GM18505 (cell line): ENCODE data around the gene COL5A1.

Source experiments
- ATAC-seq: cut with Tn5 transposase; IDR thresholded peaks from one replicate; pipeline ENCODE4 v1.9.1; 2021; ENCODE audit not compliant: unreplicated experiment
- POLR2A ChIP-seq: IDR thresholded peaks from 4 replicates; pipeline ENCODE4 v1.6.1; 2011; ENCODE audit warnings: borderline replicate concordance; ENCODE audit not compliant: insufficient read depth, insufficient read length; ENCODE audit errors: extremely low read depth

COL5A1 gene

GRCh38 chr9:134822541-134822940 lies 180.9 kb downstream of the COL5A1 start:
- ATAC-seq: no peak
- no peak for TF ChIP-seq POLR2A

- no peak for ATAC-seq
- TF ChIP-seq POLR2A: no peak
Observed at GRCh38 chr9:134823623-134824022, 182.0 kb downstream of the COL5A1 start.

GRCh38 chr9:134824583-134824982 lies 183.0 kb downstream of the COL5A1 start:
- no peak for TF ChIP-seq POLR2A
- ATAC-seq: no peak

- no peak for ATAC-seq
- TF ChIP-seq POLR2A: no peak
Observed at GRCh38 chr9:134825025-134825424, 183.4 kb downstream of the COL5A1 start.

GRCh38 chr9:134826336-134827285 lies 185.0 kb downstream of the COL5A1 start:
- TF ChIP-seq POLR2A: no peak
- ATAC-seq: no peak

GRCh38 chr9:134827559-134827958 lies 186.0 kb downstream of the COL5A1 start:
- TF ChIP-seq POLR2A: no peak
- ATAC-seq: no peak

- no peak for ATAC-seq
- no peak for TF ChIP-seq POLR2A
Observed at GRCh38 chr9:134827993-134828392, 186.4 kb downstream of the COL5A1 start.

GRCh38 chr9:134828892-134829291 lies 187.3 kb downstream of the COL5A1 start:
- no peak for ATAC-seq
- TF ChIP-seq POLR2A: no peak

GRCh38 chr9:134829356-134829937 lies 187.8 kb downstream of the COL5A1 start:
- no peak for TF ChIP-seq POLR2A
- no peak for ATAC-seq

GRCh38 chr9:134830126-134830525 lies 188.5 kb downstream of the COL5A1 start:
- no peak for TF ChIP-seq POLR2A
- ATAC-seq: no peak

GRCh38 chr9:134830926-134831720 lies 189.5 kb downstream of the COL5A1 start:
- TF ChIP-seq POLR2A: no peak

GRCh38 chr9:134832471-134832870 lies 190.9 kb downstream of the COL5A1 start:
- no peak for ATAC-seq
- TF ChIP-seq POLR2A: no peak

More at GRCh38 chr9:134830926-134831720, 189.5 kb downstream of the COL5A1 start:
- ATAC-seq: no peak

- no peak for ATAC-seq
- no peak for TF ChIP-seq POLR2A
Observed at GRCh38 chr9:134833294-134833880, 191.8 kb downstream of the COL5A1 start.
